ENCODE data around the gene CCDC122. TPM values are rescaled to one million over a fixed set of nuclear protein-coding genes. Genes with fewer than 3 reads are reported as not detected.

Gene CCDC122
- total RNA-seq, 2 experiments from 2014 or later: 0.73 to 1.2 TPM

DNA sequence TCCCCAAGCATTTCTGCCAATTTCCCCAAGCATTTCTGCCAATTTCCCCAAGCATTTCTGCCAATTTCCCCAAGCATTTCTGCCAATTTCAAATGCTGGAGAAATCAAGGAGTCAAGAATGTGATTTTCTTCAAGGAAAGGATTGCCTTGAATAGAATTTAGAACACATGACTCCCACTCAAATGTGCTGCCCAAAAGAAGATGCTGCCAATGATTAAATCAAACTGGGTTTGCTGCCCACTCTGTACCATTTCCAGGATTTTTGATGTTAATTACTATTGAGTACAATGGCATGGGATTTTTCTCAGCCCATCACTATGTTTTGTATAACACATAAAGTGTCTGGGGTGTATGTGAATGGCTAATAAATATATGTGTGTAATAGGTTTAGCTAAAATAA is 70.9 kb downstream of the CCDC122 start:
- ChIA-PET POLR2A (no interaction called here), CTCF (no interaction called here)
- DNase-seq: no peak
- Mint-ChIP-seq H3K9me3 (no peaks in the 10 kb centered on the region), H3K27me3 (peaks cover 31% of the 10 kb centered on the region), H3K36me3 (ENCODE audit: low read depth) (no peaks in the 10 kb centered on the region), H3K27ac (no peak overlapping the region), H3K4me1 (peaks cover 6% of the 10 kb centered on the region), H3K4me3 (no peak overlapping the region)

DNA sequence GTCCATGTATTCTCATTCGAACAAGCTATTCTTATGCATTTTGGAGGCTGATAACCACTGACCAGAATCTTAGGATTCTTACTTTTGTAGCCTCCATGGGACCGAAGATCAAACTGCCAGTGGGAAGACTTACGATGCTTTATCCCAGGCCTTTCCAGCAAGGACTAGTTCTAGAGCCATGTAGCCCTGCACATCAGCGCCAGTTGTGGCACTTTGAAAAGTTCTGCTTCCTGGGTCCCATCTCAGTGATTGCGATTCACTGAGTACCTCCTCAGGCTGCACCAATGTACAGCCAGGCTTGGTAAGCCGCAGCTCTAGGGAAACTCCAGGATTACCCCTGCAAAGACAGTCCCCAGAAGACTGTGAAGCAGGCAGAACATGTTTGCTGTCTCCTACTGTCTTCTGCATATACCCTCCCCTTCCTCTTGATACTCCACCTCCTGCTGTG is 73.8 kb downstream of the CCDC122 start:
- no peak overlapping the region for H3K27ac Mint-ChIP-seq
- no peaks in the 10 kb centered on the region for H3K36me3 Mint-ChIP-seq (ENCODE audit: low read depth)
- peaks cover 6% of the 10 kb centered on the region for H3K4me1 Mint-ChIP-seq
- no peaks in the 10 kb centered on the region for H3K9me3 Mint-ChIP-seq
- no peak overlapping the region for H3K4me3 Mint-ChIP-seq
- no peak for DNase-seq
- CTCF ChIA-PET: interaction anchor here (1.2 kb wide), 1 partner anchor 19 kb away, joined by 4 read pairs; the partner anchor contains the start of gene ENOX1
- POLR2A ChIA-PET: no interaction called here
- H3K27me3 Mint-ChIP-seq: peaks cover 23% of the 10 kb centered on the region

DNA sequence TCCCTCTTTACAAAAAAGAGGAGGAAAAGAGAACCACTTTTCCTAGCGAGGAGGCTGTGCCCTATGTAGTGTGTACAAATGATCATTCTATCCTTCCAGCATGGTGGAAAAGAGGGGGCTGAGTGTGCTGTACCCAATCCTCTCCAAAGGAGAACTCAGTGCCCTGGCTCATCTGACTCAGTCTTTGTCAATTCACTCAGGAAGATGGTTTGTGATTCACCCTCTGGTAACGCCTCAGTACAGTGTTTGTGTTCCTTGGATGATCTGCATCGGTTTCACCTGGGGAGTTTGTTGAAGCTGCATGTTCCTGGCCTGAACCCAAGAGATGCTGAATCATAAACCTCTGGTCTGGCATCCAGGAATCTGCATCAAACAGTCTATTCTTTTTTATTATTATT is 74.5 kb downstream of the CCDC122 start:
- POLR2A ChIA-PET: no interaction called here
- H3K27me3 Mint-ChIP-seq: peaks cover 21% of the 10 kb centered on the region
- no peaks in the 10 kb centered on the region for H3K9me3 Mint-ChIP-seq
- H3K36me3 Mint-ChIP-seq (ENCODE audit: low read depth): no peaks in the 10 kb centered on the region
- no peak overlapping the region for H3K27ac Mint-ChIP-seq
- CTCF ChIA-PET: interaction anchor here (0.6 to 2.0 kb wide), 9 partner anchors 9 to 1210 kb away, joined by 3 to 6 read pairs (median 4); partner anchors contain the start of gene ENOX1
- peaks cover 9% of the 10 kb centered on the region for H3K4me1 Mint-ChIP-seq
- no peak overlapping the region for H3K4me3 Mint-ChIP-seq
- no peak for DNase-seq

DNA sequence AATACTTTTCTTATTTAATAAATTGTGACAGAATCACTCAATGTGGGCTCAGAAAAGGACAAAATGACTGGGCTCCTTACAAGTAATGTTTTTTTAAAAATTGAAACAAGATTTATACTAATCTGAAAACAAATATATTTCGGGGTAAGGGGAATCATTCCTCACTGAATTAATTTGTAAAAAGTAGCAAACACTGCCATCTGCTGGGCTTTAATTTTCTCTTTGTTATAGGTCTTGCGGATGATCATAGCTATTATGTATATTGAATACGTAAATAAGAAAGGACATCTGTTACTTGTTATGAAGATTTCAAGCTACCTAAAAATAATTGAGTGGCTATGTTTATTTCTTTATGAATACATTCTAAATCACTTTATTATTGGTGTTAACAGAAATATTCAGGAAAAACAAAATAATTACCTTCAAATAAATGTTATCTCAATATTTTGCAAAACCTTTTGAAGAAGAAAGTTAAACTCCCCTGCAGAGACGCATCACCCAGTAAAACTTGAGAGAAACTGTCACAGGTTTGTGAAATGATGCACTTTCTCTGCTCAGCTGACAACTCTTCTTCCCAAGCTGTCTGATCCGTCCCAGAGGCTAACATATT is 75.0 kb downstream of the CCDC122 start:
- ChIA-PET CTCF (interaction anchor here (0.6 to 2.0 kb wide), 10 partner anchors 9 to 1471 kb away, joined by 3 to 6 read pairs (median 4); partner anchors contain the start of gene ENOX1), POLR2A (no interaction called here)
- Mint-ChIP-seq H3K4me3 (no peak overlapping the region), H3K36me3 (ENCODE audit: low read depth) (no peaks in the 10 kb centered on the region), H3K27me3 (peaks cover 25% of the 10 kb centered on the region), H3K27ac (no peak overlapping the region), H3K4me1 (peaks cover 12% of the 10 kb centered on the region), H3K9me3 (no peaks in the 10 kb centered on the region)
- DNase-seq: no peak

DNA sequence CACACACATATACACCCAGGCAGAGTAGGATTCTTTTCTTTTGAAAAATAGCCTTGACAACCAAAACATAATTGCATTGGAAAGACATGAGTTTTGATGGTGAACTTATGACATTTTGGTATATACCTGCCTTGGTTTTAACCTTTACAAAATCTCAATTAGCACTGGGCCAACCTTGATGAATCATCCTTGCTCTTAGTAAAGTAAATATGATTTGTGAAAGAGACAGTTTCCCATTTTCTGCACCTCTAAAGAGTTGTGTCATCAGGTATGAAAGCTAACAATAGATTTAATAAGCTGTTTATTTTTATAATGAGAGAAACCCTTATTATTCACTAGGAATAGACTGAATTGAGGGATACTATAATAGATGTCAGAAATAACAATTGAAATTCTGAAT is 77.0 kb downstream of the CCDC122 start:
- ChIA-PET CTCF (interaction anchor here (1.2 to 1.4 kb wide), 2 partner anchors 715 to 718 kb away, joined by 3 to 4 read pairs; no protein-coding TSS in a partner anchor), POLR2A (no interaction called here)
- no peak overlapping the region for H3K4me3 Mint-ChIP-seq
- no peak for DNase-seq
- no peaks in the 10 kb centered on the region for H3K36me3 Mint-ChIP-seq (ENCODE audit: low read depth)
- H3K4me1 Mint-ChIP-seq: peaks cover 23% of the 10 kb centered on the region
- peaks cover 28% of the 10 kb centered on the region for H3K27me3 Mint-ChIP-seq
- H3K9me3 Mint-ChIP-seq: no peaks in the 10 kb centered on the region
- H3K27ac Mint-ChIP-seq: no peak overlapping the region

DNA sequence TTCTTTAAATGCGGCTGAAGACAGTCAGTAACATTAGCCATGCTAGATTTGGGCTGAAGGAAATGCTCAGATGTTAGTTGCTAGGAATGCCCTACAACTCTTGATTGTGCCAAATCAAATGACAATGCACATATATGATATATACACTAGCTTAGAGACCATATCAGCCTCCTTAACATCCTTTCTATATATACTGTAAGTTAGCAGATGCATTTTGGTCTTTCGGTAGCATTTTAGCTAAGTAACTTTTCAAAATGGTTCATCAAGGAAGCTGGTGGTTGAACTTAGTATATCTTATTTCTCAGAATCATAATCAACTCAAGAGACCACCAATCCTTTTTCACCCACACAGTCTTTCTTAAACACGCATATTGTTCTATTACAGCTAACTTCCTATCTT is 78.7 kb downstream of the CCDC122 start:
- ChIA-PET CTCF (interaction anchor here (1.5 to 1.8 kb wide), 2 partner anchors 8 to 11 kb away, joined by 4 read pairs; no protein-coding TSS in a partner anchor), POLR2A (no interaction called here)
- H3K4me3 Mint-ChIP-seq: no peak overlapping the region
- H3K4me1 Mint-ChIP-seq: peaks cover 36% of the 10 kb centered on the region
- H3K27me3 Mint-ChIP-seq: peaks cover 31% of the 10 kb centered on the region
- DNase-seq: no peak
- no peaks in the 10 kb centered on the region for H3K36me3 Mint-ChIP-seq (ENCODE audit: low read depth)
- no peaks in the 10 kb centered on the region for H3K9me3 Mint-ChIP-seq
- no peak overlapping the region for H3K27ac Mint-ChIP-seq

DNA sequence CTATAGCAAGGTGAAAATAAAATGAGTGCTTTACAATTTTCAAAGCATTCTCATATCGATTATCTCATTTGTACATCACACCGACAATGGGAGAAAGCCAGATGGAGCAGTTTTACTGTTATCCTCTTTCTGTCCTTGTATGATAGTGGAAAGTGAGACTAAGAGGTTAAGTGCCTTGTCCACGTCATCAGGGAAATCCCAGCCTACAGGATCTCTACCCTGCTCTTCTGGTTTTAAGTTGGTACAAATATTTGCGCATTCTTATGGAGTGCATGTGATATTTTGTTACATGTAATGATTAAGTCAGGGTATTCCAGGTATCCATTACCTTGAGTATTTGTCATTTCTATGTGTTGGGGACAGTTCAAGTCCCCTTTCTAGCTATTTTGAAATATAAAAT is 80.3 kb downstream of the CCDC122 start:
- Mint-ChIP-seq H3K27me3 (peaks cover 38% of the 10 kb centered on the region), H3K4me1 (peaks cover 30% of the 10 kb centered on the region), H3K27ac (no peak overlapping the region), H3K9me3 (no peaks in the 10 kb centered on the region), H3K4me3 (no peak overlapping the region), H3K36me3 (ENCODE audit: low read depth) (no peaks in the 10 kb centered on the region)
- CTCF ChIA-PET: no interaction called here
- POLR2A ChIA-PET: no interaction called here
- DNase-seq: no peak

DNA sequence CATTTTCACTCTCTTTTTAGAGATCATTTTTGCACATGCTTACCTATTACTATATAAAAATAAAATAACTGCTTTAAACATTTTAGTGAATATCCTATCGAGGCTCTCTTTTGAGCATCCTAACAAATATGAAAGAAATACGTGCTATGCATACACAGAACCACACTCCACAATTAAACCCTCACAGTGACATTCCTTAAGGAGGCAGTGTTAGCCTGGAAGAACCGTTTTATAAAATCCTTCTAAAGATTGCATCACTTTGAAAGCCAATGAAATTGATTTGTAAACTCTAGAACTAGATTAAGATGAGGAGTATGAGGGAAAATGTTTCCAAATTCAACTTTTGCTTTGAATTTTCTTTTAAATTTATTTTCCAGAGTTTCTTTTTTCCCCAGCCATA is 81.7 kb downstream of the CCDC122 start:
- Mint-ChIP-seq H3K27ac (no peak overlapping the region), H3K36me3 (ENCODE audit: low read depth) (no peaks in the 10 kb centered on the region), H3K27me3 (peaks cover 37% of the 10 kb centered on the region), H3K9me3 (no peaks in the 10 kb centered on the region), H3K4me1 (peaks cover 29% of the 10 kb centered on the region), H3K4me3 (no peak overlapping the region)
- ChIA-PET CTCF (no interaction called here), POLR2A (no interaction called here)
- DNase-seq: no peak

DNA sequence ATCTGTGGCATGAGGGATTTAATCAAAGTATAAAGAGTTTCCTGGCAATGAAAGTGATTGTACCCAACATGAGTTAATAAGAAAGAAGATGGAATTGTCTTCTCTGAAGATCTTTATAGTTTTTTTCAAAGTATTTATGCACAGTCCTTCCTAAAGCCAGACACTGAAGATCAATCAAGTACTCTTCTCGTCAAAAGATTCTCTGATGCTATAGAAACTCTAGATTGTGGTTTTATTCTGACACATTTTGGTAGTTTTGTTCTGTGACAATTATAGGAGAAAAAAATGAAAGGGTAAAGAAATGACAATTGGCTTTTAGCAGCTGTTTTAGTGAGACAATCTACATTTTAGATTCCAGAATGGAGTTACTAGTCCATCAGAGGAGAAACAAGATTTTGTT is 82.4 kb downstream of the CCDC122 start:
- Mint-ChIP-seq H3K4me1 (peaks cover 29% of the 10 kb centered on the region), H3K4me3 (no peak overlapping the region), H3K27me3 (peaks cover 41% of the 10 kb centered on the region), H3K9me3 (no peaks in the 10 kb centered on the region), H3K27ac (no peak overlapping the region), H3K36me3 (ENCODE audit: low read depth) (no peaks in the 10 kb centered on the region)
- ChIA-PET POLR2A (interaction anchor here (0.7 kb wide), 1 partner anchor 657 kb away, joined by 3 read pairs; no protein-coding TSS in a partner anchor), CTCF (no interaction called here)
- DNase-seq: no peak

DNA sequence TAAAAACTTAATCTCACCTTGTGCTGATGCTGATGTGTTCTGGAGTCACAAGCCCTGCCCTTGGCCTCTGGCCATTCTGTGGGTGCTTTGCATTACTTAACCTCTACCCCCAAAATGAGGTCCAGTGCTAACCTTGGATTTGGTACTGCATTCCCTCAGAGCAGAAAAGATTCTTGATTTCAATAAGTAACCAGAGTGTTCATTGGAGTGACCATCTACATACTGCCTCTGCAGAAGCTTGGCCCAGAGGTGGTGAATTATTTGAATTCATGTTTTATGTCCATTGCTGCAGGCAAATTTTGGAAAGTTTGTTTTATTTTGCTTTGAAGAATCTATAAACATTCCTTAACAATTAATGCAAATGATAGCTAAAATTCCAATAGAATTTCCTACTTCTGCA is 85.1 kb downstream of the CCDC122 start:
- CTCF ChIA-PET: interaction anchor here (0.7 kb wide), 1 partner anchor 816 kb away, joined by 3 read pairs; no protein-coding TSS in a partner anchor
- Mint-ChIP-seq H3K27ac (no peak overlapping the region), H3K4me3 (no peak overlapping the region), H3K36me3 (ENCODE audit: low read depth) (no peaks in the 10 kb centered on the region), H3K4me1 (peaks cover 22% of the 10 kb centered on the region), H3K9me3 (no peaks in the 10 kb centered on the region), H3K27me3 (peaks cover 50% of the 10 kb centered on the region)
- POLR2A ChIA-PET: no interaction called here
- no peak for DNase-seq

DNA sequence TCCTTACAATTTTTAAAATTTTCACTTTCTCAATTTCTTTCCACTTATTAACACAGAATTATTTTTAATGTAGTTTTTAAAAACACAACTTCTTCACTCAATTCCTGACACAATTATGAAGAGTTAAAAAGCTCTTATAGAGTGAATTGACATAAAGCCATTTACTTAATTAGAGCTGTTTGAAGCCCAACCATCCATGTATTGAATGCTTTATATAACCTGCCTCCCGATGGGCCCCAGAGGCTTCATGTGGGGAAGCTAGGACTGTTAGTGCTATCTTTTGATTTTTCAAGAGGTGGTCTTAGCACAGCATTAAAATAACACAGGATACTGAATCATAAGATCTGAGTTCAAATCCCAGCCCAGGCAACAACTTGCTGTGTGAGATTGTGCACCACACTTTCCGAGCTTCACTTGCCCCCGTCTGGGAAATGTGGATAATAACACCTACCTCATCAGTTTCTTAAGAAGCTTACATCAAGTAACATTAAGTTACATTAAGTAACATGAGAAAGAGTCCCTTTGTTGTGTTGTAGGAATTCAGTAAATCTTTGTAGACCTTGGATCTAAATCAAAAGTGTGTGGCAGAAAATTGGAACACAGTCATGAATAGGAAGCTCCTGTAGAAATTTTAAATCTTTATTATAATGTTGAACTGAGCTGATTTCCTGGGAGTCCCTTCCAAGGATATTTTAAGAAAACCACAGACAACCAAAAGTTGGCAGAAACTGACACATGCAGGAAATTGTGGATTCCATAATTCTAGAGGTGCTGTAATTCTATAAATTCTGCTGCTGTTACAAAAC is 87.3 kb downstream of the CCDC122 start:
- H3K9me3 Mint-ChIP-seq: no peaks in the 10 kb centered on the region
- no peak overlapping the region for H3K27ac Mint-ChIP-seq
- H3K4me3 Mint-ChIP-seq: no peak overlapping the region
- ChIA-PET CTCF (interaction anchor here (0.6 to 1.2 kb wide), 3 partner anchors 8 to 563 kb away, joined by 3 to 4 read pairs (median 3); no protein-coding TSS in a partner anchor), POLR2A (no interaction called here)
- H3K4me1 Mint-ChIP-seq: peaks cover 17% of the 10 kb centered on the region
- no peak for DNase-seq
- H3K36me3 Mint-ChIP-seq (ENCODE audit: low read depth): no peaks in the 10 kb centered on the region
- peaks cover 55% of the 10 kb centered on the region for H3K27me3 Mint-ChIP-seq

DNA sequence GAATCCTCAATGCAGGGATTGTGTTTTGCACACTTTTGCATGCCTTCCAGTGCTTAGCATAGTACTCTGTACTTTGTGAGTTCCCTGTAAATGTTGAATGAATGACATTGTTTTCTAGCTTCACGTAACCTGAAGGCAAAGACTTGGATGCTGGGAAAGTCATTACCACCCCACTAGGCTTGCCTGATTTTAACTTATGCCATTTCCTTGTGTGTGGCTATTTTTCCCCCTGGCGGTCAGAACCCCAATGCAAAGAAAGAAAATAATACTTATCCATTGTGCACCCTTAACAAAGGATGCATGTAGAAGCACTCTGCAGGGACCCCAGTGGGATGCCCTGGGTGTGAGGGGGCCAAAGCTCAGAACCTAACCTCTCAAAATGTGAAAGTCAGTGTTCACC is 91.5 kb downstream of the CCDC122 start:
- H3K36me3 Mint-ChIP-seq (ENCODE audit: low read depth): no peaks in the 10 kb centered on the region
- ChIA-PET POLR2A (no interaction called here), CTCF (interaction anchor here (0.6 to 1.5 kb wide), 2 partner anchors 17 to 407 kb away, joined by 3 to 4 read pairs; no protein-coding TSS in a partner anchor)
- no peaks in the 10 kb centered on the region for H3K9me3 Mint-ChIP-seq
- DNase-seq: no peak
- H3K27me3 Mint-ChIP-seq: peaks cover 54% of the 10 kb centered on the region
- no peak overlapping the region for H3K27ac Mint-ChIP-seq
- peaks cover 13% of the 10 kb centered on the region for H3K4me1 Mint-ChIP-seq
- H3K4me3 Mint-ChIP-seq: peak overlapping the region; percentile 62

DNA sequence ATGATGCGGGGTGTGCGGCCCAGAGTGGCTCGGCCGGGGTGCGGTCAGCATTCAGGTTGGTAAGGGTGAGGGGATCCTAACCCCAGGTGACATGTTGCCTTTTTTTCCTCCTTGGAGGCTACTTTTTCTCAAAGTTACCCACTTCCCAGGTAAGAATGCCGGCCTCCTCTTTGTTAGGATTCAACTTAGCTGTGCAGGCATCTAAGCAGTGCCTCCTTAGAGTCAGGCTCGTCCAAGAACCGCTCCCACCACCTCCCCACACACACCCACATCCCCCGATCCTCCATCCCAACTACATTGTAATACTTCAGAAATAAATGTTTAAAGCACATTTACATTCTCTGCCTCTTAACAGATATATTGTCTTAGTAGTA is 92.0 kb downstream of the CCDC122 start:
- H3K27ac Mint-ChIP-seq: no peak overlapping the region
- ChIA-PET POLR2A (no interaction called here), CTCF (interaction anchor here (1.5 kb wide), 1 partner anchor 18 kb away, joined by 4 read pairs; no protein-coding TSS in a partner anchor)
- H3K27me3 Mint-ChIP-seq: peaks cover 51% of the 10 kb centered on the region
- H3K9me3 Mint-ChIP-seq: no peaks in the 10 kb centered on the region
- no peak for DNase-seq
- peak overlapping the region; percentile 62 for H3K4me3 Mint-ChIP-seq
- H3K36me3 Mint-ChIP-seq (ENCODE audit: low read depth): no peaks in the 10 kb centered on the region
- H3K4me1 Mint-ChIP-seq: peaks cover 13% of the 10 kb centered on the region
